Transverse colon (tissue), 4 donors: Measurements from ENCODE around the gene STK31. TPM values are rescaled to one million over a fixed set of nuclear protein-coding genes. Genes with fewer than 3 reads are reported as not detected.

ENCODE experiments used
- DNase-seq: peaks from one replicate; pipeline ENCODE4 v3.0.0-alpha.2; 2019
- H3K27ac ChIP-seq, 4 donors: fragments of 200-600 bp; sonication (generic); 2 replicates each; pipeline ENCODE4 v1.5.1; 2016 to 2018; ENCODE audit warnings: inconsistent platforms in 4 of 4
- H3K27me3 ChIP-seq: fragments of 200-600 bp; sonication (generic); 2 replicates; pipeline ENCODE4 v1.5.1; 2017; ENCODE audit warnings: inconsistent platforms
- H3K36me3 ChIP-seq, 4 donors: fragments of 200-600 bp; sonication (generic); 2 replicates each; pipeline ENCODE4 v1.5.1; 2017 to 2019; ENCODE audit warnings: inconsistent platforms in 4 of 4
- H3K4me1 ChIP-seq, 4 donors: fragments of 200-600 bp; sonication (generic); 2 replicates each; pipeline ENCODE4 v1.5.1; 2017 to 2020; ENCODE audit warnings: inconsistent platforms in 4 of 4
- H3K4me3 ChIP-seq, 4 donors: fragments of 200-600 bp; sonication (generic); 1 replicate in 1 of 4; 2 replicates in 3 of 4; pipeline versions ENCODE4 v1.5.1 to v1.6.1; 2017 to 2019; ENCODE audit warnings: inconsistent platforms in 4 of 4
- H3K9me3 ChIP-seq, 2 donors: fragments of 200-600 bp; sonication (generic); 2 replicates each; pipeline ENCODE4 v1.5.1; 2017 to 2019; ENCODE audit warnings: inconsistent platforms in 2 of 2
- CTCF ChIP-seq, 5 experiments: fragments of 200-600 bp in 3 of 5; fragments of 450-650 bp in 2 of 5; sonication (generic) in 3 of 5; IDR thresholded peaks; 1 replicate in 2 of 5; 2 replicates in 3 of 5; pipeline ENCODE4 v1.5.1; 2016 to 2017; ENCODE audit warnings: antibody characterized with exemption in 5 of 5, inconsistent platforms in 3 of 5, mild to moderate bottlenecking in 2 of 5, moderate library complexity in 1 of 5
- EP300 ChIP-seq: sonication (generic); formaldehyde crosslinking; IDR thresholded peaks from one replicate; pipeline ENCODE4 v1.6.1; 2017; ENCODE audit warnings: antibody characterized with exemption, low read depth
- POLR2A ChIP-seq: fragments of 450-650 bp; IDR thresholded peaks from one replicate; pipeline ENCODE4 v1.6.1; 2016; ENCODE audit warnings: antibody characterized with exemption, mild to moderate bottlenecking, moderate library complexity
- POLR2AphosphoS5 ChIP-seq, 3 donors: sonication (generic); formaldehyde crosslinking; IDR thresholded peaks; one replicate each; pipeline ENCODE4 v1.6.1; 2016; ENCODE audit warnings: antibody characterized with exemption in 3 of 3
- WGBS, 2 donors: methylation state at CpG; one replicate each; pipeline ENCODE4 v1.1.5; 2018; ENCODE audit warnings: low coverage in 1 of 2; 5-methylcytosine and 5-hydroxymethylcytosine counted together
- in situ Hi-C, 4 donors: fragments of 200-750 bp; cut with MboI; loops; one replicate each; pipeline versions ENCODE4 v1.15.0 to v1.15.1; 2017; ENCODE audit warnings: low sequenced_read_pairs in 3 of 4, low pct_ligation_motif_present in 1 of 4, low pct_unique_long_range_greater_than_20kb in 1 of 4
- intact Hi-C: fragments of 100-400 bp; cut with DNase I; formaldehyde crosslinking; loops from one replicate; pipeline ENCODE4 v1.15.1; 2023; ENCODE audit warnings: low total_unique reads
- total RNA-seq, 4 donors: library from RNA; depleted of rRNA; stranded (reverse); fragments of >200 nt; gene quantifications; one replicate each; pipeline ENCODE4 v1.1.0, GENCODE V29; 2016

The STK31 gene, protein sequence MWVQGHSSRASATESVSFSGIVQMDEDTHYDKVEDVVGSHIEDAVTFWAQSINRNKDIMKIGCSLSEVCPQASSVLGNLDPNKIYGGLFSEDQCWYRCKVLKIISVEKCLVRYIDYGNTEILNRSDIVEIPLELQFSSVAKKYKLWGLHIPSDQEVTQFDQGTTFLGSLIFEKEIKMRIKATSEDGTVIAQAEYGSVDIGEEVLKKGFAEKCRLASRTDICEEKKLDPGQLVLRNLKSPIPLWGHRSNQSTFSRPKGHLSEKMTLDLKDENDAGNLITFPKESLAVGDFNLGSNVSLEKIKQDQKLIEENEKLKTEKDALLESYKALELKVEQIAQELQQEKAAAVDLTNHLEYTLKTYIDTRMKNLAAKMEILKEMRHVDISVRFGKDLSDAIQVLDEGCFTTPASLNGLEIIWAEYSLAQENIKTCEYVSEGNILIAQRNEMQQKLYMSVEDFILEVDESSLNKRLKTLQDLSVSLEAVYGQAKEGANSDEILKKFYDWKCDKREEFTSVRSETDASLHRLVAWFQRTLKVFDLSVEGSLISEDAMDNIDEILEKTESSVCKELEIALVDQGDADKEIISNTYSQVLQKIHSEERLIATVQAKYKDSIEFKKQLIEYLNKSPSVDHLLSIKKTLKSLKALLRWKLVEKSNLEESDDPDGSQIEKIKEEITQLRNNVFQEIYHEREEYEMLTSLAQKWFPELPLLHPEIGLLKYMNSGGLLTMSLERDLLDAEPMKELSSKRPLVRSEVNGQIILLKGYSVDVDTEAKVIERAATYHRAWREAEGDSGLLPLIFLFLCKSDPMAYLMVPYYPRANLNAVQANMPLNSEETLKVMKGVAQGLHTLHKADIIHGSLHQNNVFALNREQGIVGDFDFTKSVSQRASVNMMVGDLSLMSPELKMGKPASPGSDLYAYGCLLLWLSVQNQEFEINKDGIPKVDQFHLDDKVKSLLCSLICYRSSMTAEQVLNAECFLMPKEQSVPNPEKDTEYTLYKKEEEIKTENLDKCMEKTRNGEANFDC
- under 1 TPM; 0.37 to 0.95 (median 0.67) TPM for total RNA-seq

DNA sequence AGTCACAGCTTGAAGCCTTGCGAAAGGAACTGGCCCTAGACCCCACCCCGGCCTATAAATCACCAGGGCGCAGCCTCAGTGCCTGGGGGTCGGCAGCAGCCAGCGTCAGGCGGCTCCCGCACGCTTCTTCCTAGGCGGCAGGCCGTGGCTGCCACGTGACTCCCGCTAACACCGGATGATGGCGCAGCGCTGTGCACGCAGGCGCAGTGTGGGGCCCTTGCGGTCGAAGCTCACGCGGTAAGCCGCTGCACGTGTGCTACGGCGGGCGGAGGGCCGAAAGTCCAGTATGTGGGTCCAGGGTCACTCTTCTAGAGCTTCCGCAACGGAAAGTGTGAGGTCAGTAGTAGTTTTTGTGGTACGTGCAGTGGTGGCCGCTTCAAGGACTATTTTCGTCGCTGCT is at the start of gene STK31:
Gene STK31 (plus strand): TSS at position 220 of the 400 bp plus-strand sequence. CDS start 67 bp downstream, at position 287.
- intact Hi-C loops: loop anchor here (10.0 kb wide), 1 partner anchor 165 kb away; no protein-coding TSS in a partner anchor
- H3K27me3 ChIP-seq: no peaks in the 10 kb centered on the region
- TF ChIP-seq POLR2A: no peak
- TF ChIP-seq EP300: no peak

DNA sequence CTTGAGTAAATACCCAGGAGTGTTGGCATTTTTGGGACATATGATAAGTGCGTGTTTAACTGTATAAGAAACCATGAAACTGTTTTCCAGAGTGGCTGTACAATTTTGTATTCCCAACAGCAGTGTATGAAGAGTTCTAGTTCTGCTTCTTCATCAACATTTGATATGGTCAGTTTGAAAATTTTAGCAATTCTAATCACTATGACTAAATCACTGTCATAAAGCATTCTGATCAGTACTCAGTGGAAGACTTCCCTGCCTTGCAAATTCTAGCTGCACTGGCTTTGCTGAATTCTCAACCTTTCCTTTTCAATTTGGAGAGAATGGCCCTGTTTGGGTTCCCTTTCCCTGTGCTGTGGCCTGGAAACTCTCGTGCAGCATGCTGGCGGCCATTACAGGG is 48.6 kb upstream of the STK31 start:
- 71 to 87% methylated on average over 2 to 3 of the region's 3 CpGs for WGBS, 2 donors
- Histone ChIP-seq H3K36me3 (no peaks in the 10 kb centered on the region), H3K27me3 (no peaks in the 10 kb centered on the region), H3K9me3 (no peaks in the 10 kb centered on the region), H3K27ac (no peak overlapping the region), H3K4me1 (no peaks in the 10 kb centered on the region), H3K4me3 (no peak overlapping the region)
- no peak for TF ChIP-seq POLR2AphosphoS5 (IDR thresholded peaks at IDR 0.05)
- TF ChIP-seq EP300: no peak
- TF ChIP-seq POLR2A: no peak
- no peak for TF ChIP-seq CTCF (IDR thresholded peaks at IDR 0.05)
- in situ Hi-C loops (no loop called here), intact Hi-C loops (no loop called here)
- DNase-seq: no peak

More for the DNA sequence above, at the start of gene STK31:
- WGBS, 2 donors: 96% methylated on average over 25 of the region's 33 CpGs; no CpG with 5 or more reads in 1 of the 2 donors
- DNase-seq: no peak
- Histone ChIP-seq H3K4me1 (peaks cover 0 to 10% (median 4%) of the 10 kb centered on the region in 4 donors), H3K36me3 (peaks cover 0 to 10% (median 3%) of the 10 kb centered on the region in 4 donors), H3K9me3 (peaks cover 6 to 11% of the 10 kb centered on the region in 2 donors), H3K4me3 (no peak within 1 kb of the TSS), H3K27ac (peak within 1 kb of the TSS in 2 of 4 donors; percentile 35 to 42)
- in situ Hi-C loops: loop anchor here (5.0 to 10.0 kb wide), 3 partner anchors 138 to 148 kb away; no protein-coding TSS in a partner anchor

GRCh38 chr7:23662124-23662983 is 47.7 kb upstream of the STK31 start:
- H3K4me3 ChIP-seq: no peak overlapping the region
- no peak overlapping the region for H3K27ac ChIP-seq
- no peaks in the 10 kb centered on the region for H3K36me3 ChIP-seq
- no peak for DNase-seq
- no peaks in the 10 kb centered on the region for H3K27me3 ChIP-seq
- WGBS, 2 donors: 68 to 82% methylated on average over 3 to 8 of the region's 8 CpGs
- no peaks in the 10 kb centered on the region for H3K4me1 ChIP-seq
- H3K9me3 ChIP-seq: no peaks in the 10 kb centered on the region
- in situ Hi-C loops: no loop called here
- intact Hi-C loops: no loop called here
- no peak for TF ChIP-seq CTCF (IDR thresholded peaks at IDR 0.05)

- no peak overlapping the region for H3K27ac ChIP-seq
- DNase-seq: no peak
- H3K4me1 ChIP-seq: no peaks in the 10 kb centered on the region
- no peaks in the 10 kb centered on the region for H3K9me3 ChIP-seq
- intact Hi-C loops (no loop called here), in situ Hi-C loops (no loop called here)
- no peak for TF ChIP-seq EP300
- no peak for TF ChIP-seq POLR2A
- no peak for TF ChIP-seq CTCF (IDR thresholded peaks at IDR 0.05)
- TF ChIP-seq POLR2AphosphoS5 (IDR thresholded peaks at IDR 0.05): no peak
- 89 to 95% methylated on average over 2 of the region's 2 CpGs for WGBS, 2 donors
- H3K27me3 ChIP-seq: no peaks in the 10 kb centered on the region
- no peaks in the 10 kb centered on the region for H3K36me3 ChIP-seq
- no peak overlapping the region for H3K4me3 ChIP-seq
Measured at GRCh38 chr7:23662984-23663313, 47.1 kb upstream of the STK31 start.
